ENCODE results near the gene ROR2. TPM values are rescaled to one million over a fixed set of nuclear protein-coding genes. Genes with fewer than 3 reads are reported as not detected.
A peak's percentile ranks its signal among the peaks of the same experiment; 100 is the strongest.

Gene ROR2
- total and polyA plus RNA-seq, 4 donors, result 0.13 to 0.84 (median 0.52) TPM

DNA sequence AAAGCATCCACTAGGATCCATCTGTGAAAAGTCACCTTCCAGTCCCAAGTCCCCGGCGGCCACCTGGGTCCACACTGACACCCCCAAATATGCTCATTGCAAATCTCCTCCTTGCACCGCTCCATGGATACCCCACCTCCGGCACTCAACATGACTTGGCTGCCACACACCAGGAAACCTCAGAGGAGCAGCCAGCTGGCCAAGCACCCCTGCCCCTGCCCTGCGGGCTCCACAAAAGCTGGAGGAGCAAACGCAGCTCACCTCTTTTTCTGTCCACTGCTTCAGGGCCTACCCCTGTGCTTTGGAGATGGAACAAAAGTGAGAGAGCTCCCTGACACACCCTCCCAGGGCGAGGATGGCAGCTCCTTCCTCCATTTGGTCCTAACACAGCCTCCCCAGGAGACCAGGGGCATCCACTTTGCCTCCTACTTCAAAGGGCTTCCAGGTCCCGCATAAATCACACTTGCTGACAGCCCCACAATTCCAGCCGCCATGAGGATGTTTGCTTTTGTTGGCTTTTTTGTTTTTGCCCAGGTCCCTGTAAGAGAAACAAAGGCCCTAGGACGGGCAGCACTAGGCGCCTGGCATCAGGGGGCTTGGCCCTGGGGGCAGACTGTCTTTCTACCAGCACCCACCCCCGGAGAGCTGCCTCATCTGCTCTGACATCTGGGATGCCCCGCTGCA, 14.8 kb downstream of the ROR2 start:
- DNase-seq (ENCODE audit: low spot score), result no peak
- TF ChIP-seq YY1 (IDR thresholded peaks at IDR 0.05) (no peak), HNF4G (IDR thresholded peaks at IDR 0.05) (no peak), SP1 (IDR thresholded peaks at IDR 0.05) (no peak), FOXA2 (IDR thresholded peaks at IDR 0.05) (no peak), REST (IDR thresholded peaks at IDR 0.05) (no peak), NR2F2 (IDR thresholded peaks at IDR 0.05) (no peak), EGR1 (IDR thresholded peaks at IDR 0.05; ENCODE audit: low read depth in 2 of 2) (no peak), RXRA (IDR thresholded peaks at IDR 0.05) (no peak), HNF4A (conservative IDR thresholded peaks at IDR 0.05) (no peak)
- no peaks in the 10 kb centered on the region for H3K27me3 ChIP-seq (ENCODE audit: control insufficient read depth in 4 of 4, insufficient read depth in 4 of 4, low read length in 3 of 4)
- peaks cover 3 to 11% (median 6%) of the 10 kb centered on the region in 4 donors for H3K9me3 ChIP-seq (ENCODE audit: control insufficient read depth in 4 of 4, low read length in 3 of 4)
- WGBS, result 69% methylated on average over 13 of the region's 13 CpGs
- H3K9ac ChIP-seq (ENCODE audit: low read depth in 1 of 2, low read length in 2 of 2), result no peak overlapping the region
- no peak overlapping the region for H3K27ac ChIP-seq (ENCODE audit: low read depth in 1 of 2, low read length in 2 of 2)
- H3K36me3 ChIP-seq (ENCODE audit: control insufficient read depth in 4 of 4, insufficient read depth in 3 of 4, low read depth in 1 of 4, low read length in 3 of 4), result no peaks in the 10 kb centered on the region
- H3K4me1 ChIP-seq (ENCODE audit: control insufficient read depth in 4 of 4, insufficient read depth in 4 of 4, low read length in 3 of 4), result no peaks in the 10 kb centered on the region
- no peak overlapping the region for H3K4me3 ChIP-seq (ENCODE audit: low read depth in 1 of 3, low read length in 3 of 3)

DNA sequence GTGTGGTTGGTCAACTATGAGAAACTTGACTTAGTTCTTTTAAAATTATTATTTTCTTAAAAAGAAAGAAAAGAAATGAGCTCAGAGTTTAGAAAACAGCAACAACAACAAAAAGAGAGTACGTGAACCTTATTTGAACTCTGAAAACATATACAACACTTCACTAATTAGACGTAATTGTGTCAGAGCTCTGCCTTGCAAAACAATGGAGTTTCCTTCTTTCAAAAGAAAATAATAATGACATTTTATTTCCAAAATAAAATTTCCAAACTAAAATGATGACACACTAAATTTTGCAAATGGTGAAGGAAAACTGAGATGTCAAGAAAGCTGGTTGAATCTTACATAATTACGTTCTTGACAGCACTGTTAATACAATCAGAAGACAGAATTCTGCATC, 15.4 kb downstream of the ROR2 start:
- Histone ChIP-seq H3K4me3 (ENCODE audit: low read depth in 1 of 3, low read length in 3 of 3) (no peak overlapping the region), H3K4me1 (ENCODE audit: control insufficient read depth in 4 of 4, insufficient read depth in 4 of 4, low read length in 3 of 4) (no peaks in the 10 kb centered on the region), H3K9ac (ENCODE audit: low read depth in 1 of 2, low read length in 2 of 2) (no peak overlapping the region), H3K36me3 (ENCODE audit: control insufficient read depth in 4 of 4, insufficient read depth in 3 of 4, low read depth in 1 of 4, low read length in 3 of 4) (no peaks in the 10 kb centered on the region), H3K27ac (ENCODE audit: low read depth in 1 of 2, low read length in 2 of 2) (no peak overlapping the region), H3K27me3 (ENCODE audit: control insufficient read depth in 4 of 4, insufficient read depth in 4 of 4, low read length in 3 of 4) (no peaks in the 10 kb centered on the region), H3K9me3 (ENCODE audit: control insufficient read depth in 4 of 4, low read length in 3 of 4) (peaks cover 7 to 16% (median 11%) of the 10 kb centered on the region in 4 donors)
- no peak for TF ChIP-seq HNF4A (conservative IDR thresholded peaks at IDR 0.05)
- no peak for TF ChIP-seq CTCF (IDR thresholded peaks at IDR 0.05; ENCODE audit: low read depth, low read length, missing input control)
- 80% methylated on average over 3 of the region's 3 CpGs for WGBS
- no peak for DNase-seq (ENCODE audit: low spot score)

- H3K27me3 ChIP-seq (ENCODE audit: control insufficient read depth in 4 of 4, insufficient read depth in 4 of 4, low read length in 3 of 4), result no peaks in the 10 kb centered on the region
- H3K9ac ChIP-seq (ENCODE audit: low read depth in 1 of 2, low read length in 2 of 2), result no peak overlapping the region
- H3K36me3 ChIP-seq (ENCODE audit: control insufficient read depth in 4 of 4, insufficient read depth in 3 of 4, low read depth in 1 of 4, low read length in 3 of 4), result no peaks in the 10 kb centered on the region
- no peak for DNase-seq (ENCODE audit: low spot score)
- peak; percentile 37 for TF ChIP-seq NR2F2 (IDR thresholded peaks at IDR 0.05)
- no peak for TF ChIP-seq REST (IDR thresholded peaks at IDR 0.05)
- TF ChIP-seq GABPA (IDR thresholded peaks at IDR 0.05 in 1 of 2, conservative IDR thresholded peaks at IDR 0.05 in 1 of 2), result no peak
- no peak overlapping the region for H3K4me3 ChIP-seq (ENCODE audit: low read depth in 1 of 3, low read length in 3 of 3)
- peaks cover 7 to 25% (median 16%) of the 10 kb centered on the region in 4 donors for H3K9me3 ChIP-seq (ENCODE audit: control insufficient read depth in 4 of 4, low read length in 3 of 4)
- 80% methylated on average over 8 of the region's 8 CpGs for WGBS
- no peaks in the 10 kb centered on the region for H3K4me1 ChIP-seq (ENCODE audit: control insufficient read depth in 4 of 4, insufficient read depth in 4 of 4, low read length in 3 of 4)
- no peak overlapping the region for H3K27ac ChIP-seq (ENCODE audit: low read depth in 1 of 2, low read length in 2 of 2)
Measured at GRCh38 chr9:91933556-91934352, 16.3 kb downstream of the ROR2 start.

Measured in liver (tissue), 9 donors.